ENCODE data around the gene CADPS2.

GRCh38 chr7:122829962-122830361 is 56.3 kb downstream of the CADPS2 start:
- no peak for TF ChIP-seq EZH2 (IDR thresholded peaks at IDR 0.05; ENCODE audit: insufficient read depth, low read length)
- no peak for TF ChIP-seq CTCF (IDR thresholded peaks at IDR 0.05; ENCODE audit: insufficient read depth, low read depth, low read length)
